GM21529 (cell line): ENCODE data around the gene ABI1.

Experiments used
- ATAC-seq: cut with Tn5 transposase; IDR thresholded peaks from one replicate; pipeline ENCODE4 v1.9.1; 2021; ENCODE audit not compliant: unreplicated experiment

Gene ABI1

GRCh38 chr10:26855186-26855585 lies 5.6 kb downstream of the ABI1 start:
- no peak for ATAC-seq

GRCh38 chr10:26854524-26854923 lies 6.2 kb downstream of the ABI1 start:
- ATAC-seq: no peak

- no peak for ATAC-seq
These were observed 16.3 kb downstream of the ABI1 start for GRCh38 chr10:26844396-26844975.

- no peak for ATAC-seq
These were observed 17.0 kb downstream of the ABI1 start for GRCh38 chr10:26843736-26844135.

GRCh38 chr10:26841733-26842317 lies 18.9 kb downstream of the ABI1 start:
- no peak for ATAC-seq

- ATAC-seq: peak; percentile 59
These were observed 19.6 kb downstream of the ABI1 start for GRCh38 chr10:26840938-26841732.

- no peak for ATAC-seq
These were observed 20.7 kb downstream of the ABI1 start for GRCh38 chr10:26839966-26840627.

GRCh38 chr10:26837139-26837538 lies 23.6 kb downstream of the ABI1 start:
- no peak for ATAC-seq

- ATAC-seq: no peak
These were observed 25.7 kb downstream of the ABI1 start for GRCh38 chr10:26835025-26835424.

GRCh38 chr10:26832960-26833359 lies 27.8 kb downstream of the ABI1 start:
- ATAC-seq: no peak

- ATAC-seq: no peak
These were observed 28.8 kb downstream of the ABI1 start for GRCh38 chr10:26831936-26832335.

GRCh38 chr10:26829810-26830515 lies 30.8 kb downstream of the ABI1 start:
- no peak for ATAC-seq

GRCh38 chr10:26824015-26824690 lies 36.6 kb downstream of the ABI1 start:
- ATAC-seq: no peak

- ATAC-seq: no peak
These were observed 38.8 kb downstream of the ABI1 start for GRCh38 chr10:26821699-26822570.

- no peak for ATAC-seq
These were observed 45.3 kb downstream of the ABI1 start for GRCh38 chr10:26815500-26815899.

GRCh38 chr10:26810435-26811026 lies 50.2 kb downstream of the ABI1 start:
- ATAC-seq: no peak

GRCh38 chr10:26809973-26810372 lies 50.8 kb downstream of the ABI1 start:
- ATAC-seq: no peak

GRCh38 chr10:26807532-26807931 lies 53.2 kb downstream of the ABI1 start:
- no peak for ATAC-seq

GRCh38 chr10:26806557-26806956 lies 54.2 kb downstream of the ABI1 start:
- ATAC-seq: no peak
